A673 (cell line): Measurements from ENCODE around the gene MDP1. TPM values are rescaled to one million over a fixed set of nuclear protein-coding genes. Genes with fewer than 3 reads are reported as not detected.
"Not testable (repeated sequence)": the region's sequence is repeated elsewhere in the genome, so short reads cannot be mapped to it uniquely, and the experiment has no call there.

Experiments used
- BruUV-seq: library from RNA; stranded (reverse); fragments of 400-500 nt; replicated peaks from 2 replicates; lab custom pipeline; 2021; lab: Mats Ljungman, UMichigan
- CTCF ChIA-PET: fragments of 300-600 bp; sonication (Branson Sonifier 250); formaldehyde crosslinking; loops from one replicate; lab custom pipeline; 2022; ENCODE audit warnings: antibody characterized with exemption; lab: Charles Lee
- POLR2A ChIA-PET: fragments of 300-600 bp; sonication (Branson Sonifier 250); formaldehyde crosslinking; loops from one replicate; lab custom pipeline; 2022; ENCODE audit warnings: antibody characterized with exemption; ENCODE audit not compliant: low non-redundant PET; lab: Charles Lee
- DNase-seq: peaks from one replicate; pipeline ENCODE4 v3.0.0-alpha.2; 2015; ENCODE audit warnings: low spot score
- H3K27ac ChIP-seq: fragments of 200-600 bp; sonication (generic); 2 replicates; pipeline ENCODE4 v1.5.1; 2016; ENCODE audit warnings: mixed run types, low read depth, mild to moderate bottlenecking, mixed read lengths, antibody characterized with exemption, low read length; ENCODE audit not compliant: poor library complexity, severe bottlenecking
- H3K27me3 ChIP-seq: fragments of 200-600 bp; sonication (generic); replicated peaks from 2 replicates; pipeline ENCODE4 v1.6.1; 2017; ENCODE audit warnings: mixed run types, low read depth, mild to moderate bottlenecking, mixed read lengths, antibody characterized with exemption, low read length; ENCODE audit not compliant: insufficient read depth, poor library complexity
- H3K36me3 ChIP-seq: fragments of 200-600 bp; sonication (generic); 2 replicates; pipeline ENCODE4 v1.6.1; 2016; ENCODE audit warnings: mixed run types, mild to moderate bottlenecking, mixed read lengths, antibody characterized with exemption, low read length; ENCODE audit not compliant: insufficient read depth, poor library complexity, severe bottlenecking
- H3K4me1 ChIP-seq: fragments of 200-600 bp; sonication (generic); 2 replicates; pipeline ENCODE4 v1.6.1; 2017; ENCODE audit warnings: mixed run types, mild to moderate bottlenecking, mixed read lengths, antibody characterized with exemption, low read length; ENCODE audit not compliant: insufficient read depth, poor library complexity, severe bottlenecking
- H3K4me3 ChIP-seq: fragments of 200-600 bp; sonication (generic); 2 replicates; pipeline ENCODE4 v1.5.1; 2016; ENCODE audit warnings: low read depth, mixed run types, mild to moderate bottlenecking, mixed read lengths, low read length; ENCODE audit not compliant: poor library complexity, severe bottlenecking
- H3K9me3 ChIP-seq: fragments of 200-600 bp; sonication (generic); 2 replicates; pipeline ENCODE4 v1.6.1; 2016; ENCODE audit warnings: mixed run types, low read depth, mild to moderate bottlenecking, mixed read lengths, antibody characterized with exemption, low read length; ENCODE audit not compliant: poor library complexity, severe bottlenecking
- EZH2 ChIP-seq: fragments of 200-600 bp; sonication (generic); IDR thresholded peaks from 2 replicates; pipeline ENCODE4 v1.6.1; 2017; ENCODE audit warnings: borderline replicate concordance, low read depth, mild to moderate bottlenecking, mixed read lengths, antibody characterized with exemption, low read length; ENCODE audit not compliant: poor library complexity, severe bottlenecking
- intact Hi-C: fragments of 100-400 bp; cut with micrococcal nuclease; formaldehyde crosslinking; loops from one replicate; pipeline ENCODE4 v1.10.0; 2022; ENCODE audit not compliant: unreplicated experiment
- total RNA-seq: library from RNA; stranded (reverse); gene quantifications from 2 replicates; pipeline ENCODE4 v1.2.3, GENCODE V29; 2021
- TF ChIP-seq, protein P1 (sequence below): fragments of 300-800, 200-600 bp; sonication (generic); conservative IDR thresholded peaks from 2 replicates; pipeline ENCODE4 v1.5.1; 2017; ENCODE audit warnings: low read depth, mild to moderate bottlenecking, antibody characterized with exemption, low read length, moderate library complexity, mixed read lengths

Gene MDP1
- total RNA-seq, 1 experiment from 2014 or later, result 21.3 TPM

DNA sequence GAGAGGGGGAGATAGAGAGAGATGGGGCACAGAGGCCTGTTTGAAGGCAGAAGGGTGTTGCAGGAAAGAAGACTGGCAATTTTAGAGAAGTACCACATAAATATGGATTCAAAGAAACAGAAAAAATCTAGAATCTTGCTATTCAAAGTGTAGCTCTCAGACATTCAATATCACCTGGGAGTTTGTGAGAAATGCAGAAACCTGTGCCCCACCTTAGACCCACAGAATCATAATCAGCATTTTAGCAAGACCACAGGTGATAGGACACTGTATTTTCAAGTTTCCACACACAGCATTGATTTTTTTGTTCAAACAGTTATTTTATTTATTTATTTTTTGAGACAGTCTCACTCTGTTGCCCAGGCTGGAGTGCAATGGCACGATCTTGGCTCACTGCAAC lies 13.0 kb upstream of the MDP1 start:
- ChIA-PET POLR2A (interaction anchor here (0.6 kb wide), 1 partner anchor 26 kb away, joined by 4 read pairs; no protein-coding TSS in a partner anchor), CTCF (interaction anchor here (0.8 kb wide), 1 partner anchor 68 kb away, joined by 4 read pairs; the partner anchor contains the start of gene IRF9)
- Histone ChIP-seq H3K9me3 (no peaks in the 10 kb centered on the region), H3K36me3 (peaks cover 6% of the 10 kb centered on the region), H3K27ac (no peak overlapping the region), H3K27me3 (no peaks in the 10 kb centered on the region), H3K4me1 (peaks cover 10% of the 10 kb centered on the region), H3K4me3 (no peak overlapping the region)
- TF ChIP-seq EZH2, result no peak
- TF ChIP-seq, protein P1, sequence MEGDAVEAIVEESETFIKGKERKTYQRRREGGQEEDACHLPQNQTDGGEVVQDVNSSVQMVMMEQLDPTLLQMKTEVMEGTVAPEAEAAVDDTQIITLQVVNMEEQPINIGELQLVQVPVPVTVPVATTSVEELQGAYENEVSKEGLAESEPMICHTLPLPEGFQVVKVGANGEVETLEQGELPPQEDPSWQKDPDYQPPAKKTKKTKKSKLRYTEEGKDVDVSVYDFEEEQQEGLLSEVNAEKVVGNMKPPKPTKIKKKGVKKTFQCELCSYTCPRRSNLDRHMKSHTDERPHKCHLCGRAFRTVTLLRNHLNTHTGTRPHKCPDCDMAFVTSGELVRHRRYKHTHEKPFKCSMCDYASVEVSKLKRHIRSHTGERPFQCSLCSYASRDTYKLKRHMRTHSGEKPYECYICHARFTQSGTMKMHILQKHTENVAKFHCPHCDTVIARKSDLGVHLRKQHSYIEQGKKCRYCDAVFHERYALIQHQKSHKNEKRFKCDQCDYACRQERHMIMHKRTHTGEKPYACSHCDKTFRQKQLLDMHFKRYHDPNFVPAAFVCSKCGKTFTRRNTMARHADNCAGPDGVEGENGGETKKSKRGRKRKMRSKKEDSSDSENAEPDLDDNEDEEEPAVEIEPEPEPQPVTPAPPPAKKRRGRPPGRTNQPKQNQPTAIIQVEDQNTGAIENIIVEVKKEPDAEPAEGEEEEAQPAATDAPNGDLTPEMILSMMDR, result no peak
- intact Hi-C loops, result no loop called here
- DNase-seq, result no peak
- BruUV-seq, result no TSS peak

DNA sequence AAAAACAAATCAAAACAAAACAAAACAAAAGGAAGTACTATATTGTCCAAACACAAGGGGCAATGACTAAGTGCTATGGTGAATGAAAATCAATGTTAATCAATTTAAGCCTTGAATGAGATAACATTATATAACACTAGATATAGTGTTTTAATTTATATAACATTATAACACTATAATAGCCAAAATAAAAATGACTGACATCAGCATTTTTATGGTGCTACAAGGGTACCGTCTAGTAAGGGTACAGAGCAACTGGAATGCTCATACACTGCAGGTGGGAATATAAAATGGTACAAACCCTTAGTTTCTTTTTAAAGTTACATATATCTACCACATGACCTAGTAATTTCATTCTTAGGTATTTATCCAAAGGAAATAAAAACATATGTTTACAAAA lies 10.6 kb upstream of the MDP1 start:
- TF ChIP-seq EZH2, result no peak
- TF ChIP-seq, protein P1, result no peak
- ChIA-PET POLR2A (no interaction called here), CTCF (no interaction called here)
- DNase-seq, result no peak
- Histone ChIP-seq H3K9me3 (no peaks in the 10 kb centered on the region), H3K36me3 (peaks cover 6% of the 10 kb centered on the region), H3K27ac (no peak overlapping the region), H3K27me3 (no peaks in the 10 kb centered on the region), H3K4me3 (no peak overlapping the region), H3K4me1 (peaks cover 5% of the 10 kb centered on the region)
- intact Hi-C loops, result no loop called here
- no TSS peak for BruUV-seq

DNA sequence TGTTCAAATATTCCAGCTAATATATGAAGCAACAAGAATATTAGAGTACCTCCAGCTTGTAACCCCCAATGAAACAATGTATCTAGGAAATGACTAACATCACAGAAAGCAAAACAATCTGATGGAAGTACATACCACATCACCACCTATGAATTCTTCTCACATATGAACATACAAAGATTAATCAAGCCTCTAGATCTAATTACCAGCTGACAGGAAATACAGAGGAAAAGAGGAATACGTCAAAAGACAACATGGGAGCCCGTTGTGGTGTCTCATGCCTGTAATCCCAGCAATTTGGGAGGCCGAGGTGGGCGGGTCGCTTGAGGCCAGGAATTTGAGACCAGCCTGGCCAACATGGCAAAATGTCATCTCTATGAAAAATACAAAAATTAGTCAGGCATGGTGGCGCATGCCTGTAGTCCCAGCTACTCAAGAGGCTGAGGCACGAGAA lies 8.8 kb upstream of the MDP1 start:
- ChIA-PET POLR2A (no interaction called here), CTCF (no interaction called here)
- Histone ChIP-seq H3K27me3 (no peaks in the 10 kb centered on the region), H3K4me1 (no peaks in the 10 kb centered on the region), H3K9me3 (no peaks in the 10 kb centered on the region), H3K4me3 (no peak overlapping the region), H3K27ac (no peak overlapping the region), H3K36me3 (peaks cover 6% of the 10 kb centered on the region)
- TF ChIP-seq EZH2, result no peak
- TF ChIP-seq, protein P1, result no peak
- no peak for DNase-seq
- BruUV-seq, result no TSS peak
- intact Hi-C loops, result no loop called here

GRCh38 chr14:24222987-24223386 lies 7.1 kb upstream of the MDP1 start:
- BruUV-seq, POLR2A ChIA-PET, H3K36me3 ChIP-seq, CTCF ChIA-PET, intact Hi-C loops, H3K4me3 ChIP-seq, H3K27ac ChIP-seq, H3K4me1 ChIP-seq, H3K9me3 ChIP-seq, DNase-seq, H3K27me3 ChIP-seq: not testable (repeated sequence)
